ENCODE measurements around the gene MTOR.

DNA sequence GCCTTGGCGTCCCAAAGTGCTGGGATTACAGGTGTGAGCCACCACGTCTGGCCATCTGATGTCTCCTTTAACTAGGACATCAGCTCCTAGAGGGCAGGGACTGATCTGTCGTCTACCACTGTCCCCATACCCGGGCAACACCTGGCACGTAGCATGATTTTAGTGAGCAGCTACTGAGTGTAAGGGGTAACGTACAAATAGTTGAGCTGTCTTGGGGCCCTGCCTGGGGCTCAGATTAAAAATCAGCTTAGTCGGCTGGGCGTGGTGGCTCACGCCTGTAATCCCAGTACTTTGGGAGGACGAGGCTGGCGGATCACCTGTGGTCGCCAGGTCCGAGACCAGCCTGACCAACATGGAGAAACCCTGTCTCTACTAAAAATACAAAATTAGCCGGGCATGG is 204.3 kb downstream of the MTOR start:
- TF ChIP-seq CTCF (IDR thresholded peaks at IDR 0.05) (no peak), JUND (IDR thresholded peaks at IDR 0.05) (no peak), GABPA (IDR thresholded peaks at IDR 0.05; ENCODE audit: low read depth) (no peak)
